ENCODE results near the gene MED6.

GRCh38 chr14:70558356-70558755, 42.1 kb downstream of the MED6 start:
- TF ChIP-seq USF2 (CRISPR knock-in tag; IDR thresholded peaks at IDR 0.05) (no peak), CTCF (IDR thresholded peaks at IDR 0.05) (no peak), ZNF121 (CRISPR knock-in tag; IDR thresholded peaks at IDR 0.05) (no peak), NR3C1 (CRISPR knock-in tag; conservative IDR thresholded peaks at IDR 0.05; ENCODE audit: low read depth) (no peak), MAX (CRISPR knock-in tag; IDR thresholded peaks at IDR 0.05) (no peak), SP1 (CRISPR knock-in tag; conservative IDR thresholded peaks at IDR 0.05) (no peak), FOXK1 (CRISPR knock-in tag; IDR thresholded peaks at IDR 0.05) (no peak), ZNF138 (CRISPR knock-in tag; conservative IDR thresholded peaks at IDR 0.05) (no peak), PREB (CRISPR knock-in tag; IDR thresholded peaks at IDR 0.05; ENCODE audit: borderline replicate concordance) (no peak), IRF1 (CRISPR knock-in tag; IDR thresholded peaks at IDR 0.05) (no peak), USF1 (CRISPR knock-in tag; IDR thresholded peaks at IDR 0.05) (no peak), AFF4 (CRISPR knock-in tag; IDR thresholded peaks at IDR 0.05; ENCODE audit: borderline replicate concordance) (no peak), FOXP4 (CRISPR knock-in tag; IDR thresholded peaks at IDR 0.05) (no peak)

All from WTC11 (cell line).